ENCODE measurements around the gene NEGR1. TPM values are rescaled to one million over a fixed set of nuclear protein-coding genes. Genes with fewer than 3 reads are reported as not detected.

Gene NEGR1
- total RNA-seq, 1 donor from 2014 or later, result 4.0 TPM

DNA sequence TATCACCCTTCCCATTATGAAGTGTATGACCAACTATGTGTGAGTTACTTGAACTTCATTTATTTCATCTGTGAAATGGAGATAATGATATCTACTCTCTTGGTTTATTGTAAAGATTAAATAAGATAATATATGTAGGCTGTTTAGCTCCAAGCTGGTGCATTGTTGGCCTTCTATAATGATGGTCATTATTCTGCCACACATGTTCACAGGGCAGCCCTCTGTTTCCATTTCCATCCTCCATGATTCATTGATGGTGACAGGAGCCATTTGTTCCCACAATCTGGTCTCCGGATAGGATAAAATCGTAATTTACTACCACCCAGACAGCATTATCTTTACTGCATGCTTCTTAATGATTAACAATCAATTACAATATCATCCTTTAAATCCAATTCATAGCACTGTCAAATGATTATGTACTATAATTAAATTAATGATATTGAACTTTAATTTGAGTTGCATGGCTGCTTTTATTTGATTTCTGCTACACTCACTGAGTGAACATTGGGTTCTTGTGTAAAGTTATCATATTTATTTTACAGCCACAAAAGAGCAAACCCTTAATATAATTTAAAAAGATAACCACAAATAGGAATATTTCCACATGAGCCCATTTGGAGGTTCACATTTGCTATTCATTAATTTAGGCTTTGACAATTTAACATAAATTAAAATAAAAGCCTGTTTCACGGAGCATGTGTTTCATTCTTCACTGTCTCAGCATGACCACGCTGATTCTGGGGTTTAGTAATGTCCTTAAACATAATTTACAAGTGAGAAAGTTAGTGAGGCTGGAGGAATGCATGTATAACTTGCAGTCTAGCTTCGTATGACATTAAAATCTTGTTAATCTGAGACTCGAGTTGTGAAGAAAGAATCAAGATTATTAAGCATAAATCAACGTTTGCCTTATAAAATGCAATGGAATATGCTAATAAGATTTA lies 605.1 kb downstream of the NEGR1 start:
- Histone ChIP-seq H3K4me3 (ENCODE audit: low read depth, low read length) (no peak overlapping the region), H3K27me3 (ENCODE audit: control insufficient read depth, insufficient read depth, low read length) (no peaks in the 10 kb centered on the region), H3K36me3 (ENCODE audit: control insufficient read depth, insufficient read depth, low read length) (no peaks in the 10 kb centered on the region)
- TF ChIP-seq CTCF (IDR thresholded peaks at IDR 0.05; ENCODE audit: insufficient read depth, low read length, poor library complexity, severe bottlenecking), result no peak
- DNase-seq (ENCODE audit: low read depth), result no peak

- Histone ChIP-seq H3K36me3 (ENCODE audit: control insufficient read depth, insufficient read depth, low read length) (no peaks in the 10 kb centered on the region), H3K4me3 (ENCODE audit: low read depth, low read length) (no peak overlapping the region), H3K27me3 (ENCODE audit: control insufficient read depth, insufficient read depth, low read length) (no peaks in the 10 kb centered on the region)
- DNase-seq (ENCODE audit: low read depth), result no peak
- no peak for TF ChIP-seq CTCF (IDR thresholded peaks at IDR 0.05; ENCODE audit: insufficient read depth, low read length, poor library complexity, severe bottlenecking)
These were observed 614.3 kb downstream of the NEGR1 start for GRCh38 chr1:71668065-71668464.

DNA sequence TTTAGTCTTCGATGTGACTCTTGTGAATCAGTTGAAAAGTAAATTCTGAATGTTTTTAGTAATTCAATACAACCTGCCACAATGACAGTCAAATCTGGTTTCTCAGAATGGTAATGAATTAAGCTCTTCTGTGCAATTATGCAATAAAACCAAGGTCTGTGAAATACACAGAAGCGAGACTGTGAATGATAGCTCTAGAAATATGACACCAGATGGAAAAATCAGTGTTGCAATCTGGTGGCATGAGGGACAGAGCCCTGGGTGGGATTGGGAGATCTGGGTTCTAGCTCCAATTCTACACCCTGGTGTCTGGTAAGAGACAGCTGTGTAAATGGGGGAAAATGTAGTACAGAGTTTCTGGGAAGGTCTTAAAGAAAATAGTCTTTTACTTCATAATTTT lies 615.1 kb downstream of the NEGR1 start:
- no peak for DNase-seq (ENCODE audit: low read depth)
- TF ChIP-seq CTCF (IDR thresholded peaks at IDR 0.05; ENCODE audit: insufficient read depth, low read length, poor library complexity, severe bottlenecking), result no peak
- Histone ChIP-seq H3K27me3 (ENCODE audit: control insufficient read depth, insufficient read depth, low read length) (no peaks in the 10 kb centered on the region), H3K4me3 (ENCODE audit: low read depth, low read length) (no peak overlapping the region), H3K36me3 (ENCODE audit: control insufficient read depth, insufficient read depth, low read length) (no peaks in the 10 kb centered on the region)

DNA sequence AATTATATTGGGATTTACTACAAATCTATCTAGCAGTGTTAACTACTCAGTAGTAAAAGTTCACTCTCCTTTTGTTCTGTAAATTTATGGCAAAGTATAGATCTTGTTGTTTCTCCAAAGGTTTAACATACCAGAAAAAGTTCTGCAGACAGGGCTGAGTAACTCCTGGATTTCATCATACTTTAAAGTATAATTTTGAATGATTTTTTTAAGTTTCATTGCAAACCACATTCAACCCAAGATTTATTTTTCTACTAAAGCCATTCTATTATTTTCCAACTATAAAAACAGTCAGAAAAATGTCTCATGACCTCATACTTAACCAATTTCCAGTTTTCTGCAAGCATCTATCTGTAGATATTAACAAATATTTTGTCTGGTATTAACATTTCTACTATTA lies 615.7 kb downstream of the NEGR1 start:
- no peaks in the 10 kb centered on the region for H3K36me3 ChIP-seq (ENCODE audit: control insufficient read depth, insufficient read depth, low read length)
- H3K27me3 ChIP-seq (ENCODE audit: control insufficient read depth, insufficient read depth, low read length), result no peaks in the 10 kb centered on the region
- no peak for DNase-seq (ENCODE audit: low read depth)
- no peak for TF ChIP-seq CTCF (IDR thresholded peaks at IDR 0.05; ENCODE audit: insufficient read depth, low read length, poor library complexity, severe bottlenecking)
- no peak overlapping the region for H3K4me3 ChIP-seq (ENCODE audit: low read depth, low read length)

- no peak overlapping the region for H3K4me3 ChIP-seq (ENCODE audit: low read depth, low read length)
- no peaks in the 10 kb centered on the region for H3K36me3 ChIP-seq (ENCODE audit: control insufficient read depth, insufficient read depth, low read length)
- no peak for TF ChIP-seq CTCF (IDR thresholded peaks at IDR 0.05; ENCODE audit: insufficient read depth, low read length, poor library complexity, severe bottlenecking)
- DNase-seq (ENCODE audit: low read depth), result no peak
- no peaks in the 10 kb centered on the region for H3K27me3 ChIP-seq (ENCODE audit: control insufficient read depth, insufficient read depth, low read length)
These were observed 621.9 kb downstream of the NEGR1 start for GRCh38 chr1:71660411-71660810.
